ENCODE data around the gene DNAJC13.
A peak's percentile ranks its signal among the peaks of the same experiment; 100 is the strongest.
"Not testable (repeated sequence)": the region's sequence is repeated elsewhere in the genome, so short reads cannot be mapped to it uniquely, and the experiment has no call there.

The DNAJC13 gene

DNA sequence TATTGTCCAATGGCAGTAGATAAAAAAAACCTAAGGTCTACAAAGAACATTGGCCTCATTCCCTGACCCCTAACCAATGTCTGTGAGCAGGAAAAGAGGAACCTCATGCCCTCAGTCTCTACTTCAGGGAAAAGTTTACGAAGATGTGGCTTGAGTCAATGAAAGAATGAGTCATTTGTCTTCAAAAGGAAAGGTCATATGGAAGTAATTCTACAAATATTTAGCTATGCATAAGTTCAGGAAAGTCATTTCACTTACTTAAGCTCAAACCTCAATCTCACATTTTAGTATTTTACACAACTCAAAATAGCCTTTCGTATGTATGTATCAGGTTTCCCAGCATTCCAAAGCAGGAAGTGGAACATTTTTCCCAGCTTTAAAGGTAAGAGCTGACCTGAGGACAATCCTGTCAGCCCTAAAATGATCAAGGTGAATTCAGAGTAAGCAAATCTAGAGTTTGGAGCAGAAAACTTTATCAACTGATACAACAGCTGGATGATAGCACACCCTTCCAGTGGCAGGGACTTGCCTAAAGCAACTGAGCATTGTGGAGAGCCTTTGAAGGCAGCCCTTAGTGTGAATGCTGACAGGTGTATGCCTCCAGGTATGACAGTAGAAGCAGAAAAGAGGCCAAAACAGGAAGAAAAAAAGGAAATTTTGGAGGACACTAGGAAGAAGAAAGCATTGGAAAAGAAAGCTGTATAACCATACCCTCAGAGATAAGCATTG, 125.9 kb downstream of the DNAJC13 start:
- peak; percentile 37 for DNase-seq (ENCODE audit: low spot score)

DNA sequence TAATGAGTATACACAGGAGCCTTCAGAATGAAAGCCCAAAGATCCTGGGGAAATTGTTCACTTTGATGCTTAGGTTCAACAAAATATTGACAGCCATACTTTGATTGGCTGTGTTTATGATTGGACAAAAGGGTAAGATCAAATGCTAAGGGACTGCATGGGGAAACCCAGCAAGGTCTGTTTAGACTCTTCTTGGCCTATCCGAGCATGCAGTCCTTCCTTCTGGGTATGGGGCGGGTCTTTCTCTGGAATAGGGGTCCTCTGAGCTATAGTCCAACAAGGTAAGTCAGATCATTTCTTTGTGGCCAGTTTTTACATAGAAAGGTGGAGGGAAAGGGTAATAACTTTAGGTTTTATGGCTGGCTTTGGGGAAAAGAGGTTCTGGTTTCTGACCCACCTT, 126.8 kb downstream of the DNAJC13 start:
- DNase-seq (ENCODE audit: low spot score): no peak

DNA sequence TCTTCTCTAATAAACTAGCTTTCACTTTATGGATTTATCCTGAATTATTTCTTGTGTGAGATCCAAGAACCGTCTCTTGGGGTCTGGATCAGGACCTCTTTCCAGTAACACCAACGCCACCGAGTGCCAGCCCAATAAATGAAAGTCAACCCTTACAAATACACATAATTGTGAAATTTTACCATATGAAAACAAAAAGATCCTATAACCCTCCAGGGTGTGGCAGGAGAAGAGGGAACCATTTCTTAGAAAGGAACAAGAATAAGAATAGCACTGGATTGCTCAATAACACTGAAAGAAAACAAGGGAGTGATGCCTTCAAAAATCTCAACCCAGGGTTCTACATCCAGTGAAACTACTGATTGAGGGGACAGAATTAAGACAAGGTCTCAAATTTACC, 128.2 kb downstream of the DNAJC13 start:
- no peak for DNase-seq (ENCODE audit: low spot score)

DNA sequence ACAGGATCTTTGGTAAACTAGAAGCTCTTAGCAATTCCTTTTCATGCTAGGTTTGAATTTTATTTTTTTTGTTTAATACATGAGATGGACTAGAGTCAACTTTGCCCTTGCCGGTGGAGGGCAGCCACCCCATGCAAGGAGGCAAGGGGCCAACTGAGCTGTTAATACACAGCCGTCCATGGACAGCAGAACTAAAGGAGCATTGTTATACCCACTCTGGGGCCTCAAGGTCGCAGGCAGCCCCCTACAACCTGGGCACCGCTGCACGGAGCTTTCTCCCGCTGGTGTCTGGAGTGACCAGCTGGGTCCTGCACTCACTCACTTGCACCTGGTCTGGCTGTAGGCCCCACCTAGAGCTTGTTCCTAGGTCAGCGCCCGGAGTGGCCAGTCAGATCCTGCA, 131.9 kb downstream of the DNAJC13 start:
- DNase-seq (ENCODE audit: low spot score): no peak

DNA sequence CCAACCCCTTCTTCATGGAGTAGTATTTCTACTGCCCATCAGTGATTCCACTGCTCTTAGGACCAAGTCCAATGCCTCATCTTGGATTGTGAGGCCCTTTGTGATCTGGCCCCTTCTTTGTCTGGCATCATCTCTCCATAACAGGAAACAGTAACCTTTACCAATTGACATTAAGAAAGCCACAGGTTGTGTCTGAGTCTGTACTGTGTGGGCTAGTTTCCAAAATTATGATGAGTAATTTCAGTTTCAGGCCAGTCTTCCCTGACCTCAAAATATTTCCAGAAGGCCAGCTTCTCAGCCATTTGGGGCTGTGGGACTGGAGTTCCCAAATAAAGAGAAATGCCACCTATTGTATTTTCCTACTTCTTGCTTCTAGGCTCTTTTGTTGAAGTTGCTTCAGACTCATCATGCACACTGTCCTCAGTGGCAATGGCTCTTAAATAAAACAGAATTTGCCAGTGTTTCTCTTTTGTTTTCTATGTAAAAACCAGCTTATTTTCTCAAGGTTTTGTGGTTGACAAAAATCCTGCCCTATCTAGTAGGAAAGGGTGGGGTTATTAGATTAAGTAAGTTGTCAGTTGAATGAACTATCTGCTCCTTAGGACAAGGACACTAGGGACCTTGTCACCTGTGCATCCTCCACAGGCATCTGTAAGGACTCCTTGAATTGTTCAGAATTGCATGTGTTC, 132.7 kb downstream of the DNAJC13 start:
- no peak for DNase-seq (ENCODE audit: low spot score)

DNA sequence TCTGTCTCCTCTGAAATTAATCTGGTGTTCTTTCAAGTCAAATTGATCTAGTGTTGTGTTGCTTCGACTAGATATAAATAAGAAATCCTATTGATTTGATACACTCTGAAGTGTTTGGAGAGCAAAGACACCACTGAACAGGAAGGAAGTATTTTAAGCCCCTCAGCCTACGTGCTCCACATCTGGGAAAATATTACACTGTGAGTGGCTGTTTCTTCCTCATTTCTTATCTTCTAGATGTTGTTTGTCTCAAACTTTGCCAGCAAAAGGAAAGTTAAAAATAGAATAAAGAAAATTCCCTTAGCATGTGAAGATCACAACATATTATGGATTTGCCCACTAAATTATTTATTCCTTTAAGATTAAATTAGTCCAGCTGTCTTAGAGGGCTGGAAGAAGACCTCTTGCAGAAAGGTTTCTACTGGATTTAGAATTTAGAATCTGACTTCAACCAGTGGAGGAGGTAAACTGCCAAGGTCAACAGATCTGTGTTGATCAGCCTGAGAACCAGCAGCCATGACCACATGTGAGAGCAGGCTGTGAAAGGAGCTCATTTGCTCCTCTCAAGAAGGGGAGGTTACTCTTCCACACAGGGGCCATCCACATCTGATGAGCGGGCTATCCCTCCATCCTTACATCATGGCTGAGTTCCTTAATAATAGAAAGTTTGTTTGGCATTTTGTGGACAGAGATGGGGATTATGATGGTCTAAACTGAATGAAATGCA, 133.4 kb downstream of the DNAJC13 start:
- no peak for DNase-seq (ENCODE audit: low spot score)

DNA sequence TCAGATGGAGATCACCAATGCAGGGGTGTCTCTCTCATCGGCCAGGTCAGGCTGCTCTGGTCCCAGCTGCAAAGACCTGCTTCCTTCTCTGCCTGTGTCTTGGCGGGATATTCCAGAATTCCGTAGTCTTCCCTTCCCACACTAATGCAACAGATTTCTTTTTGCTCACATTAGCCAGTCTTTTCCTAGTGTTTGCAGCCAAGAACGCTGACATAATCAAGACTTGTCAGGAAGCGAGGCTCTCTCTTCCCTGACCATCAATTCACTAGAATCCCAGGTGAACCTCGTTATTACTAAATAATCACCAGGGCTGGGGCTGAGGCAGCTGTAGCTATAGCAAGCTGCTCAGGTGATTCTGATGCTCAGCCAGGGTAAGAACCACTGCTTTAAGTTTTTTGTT, 136.5 kb downstream of the DNAJC13 start:
- no peak for DNase-seq (ENCODE audit: low spot score)

DNA sequence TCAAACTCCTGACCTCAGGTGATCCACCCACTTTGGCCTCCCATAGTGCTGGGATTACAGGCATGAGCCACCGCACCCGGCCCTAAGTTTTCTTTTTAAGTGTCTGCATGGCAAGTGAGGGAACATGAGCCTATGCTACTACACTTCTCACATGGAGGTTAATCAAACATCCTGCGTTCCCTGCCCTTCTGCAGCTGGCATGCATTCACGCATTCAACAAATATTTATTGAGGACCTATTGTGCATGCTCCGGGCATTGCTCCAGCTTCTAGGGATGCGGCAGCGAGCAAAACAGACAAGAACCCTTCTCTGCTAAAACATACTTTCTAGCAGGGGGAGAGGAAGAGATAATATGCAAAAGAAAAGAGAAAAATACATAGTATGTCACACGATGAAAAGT, 137.1 kb downstream of the DNAJC13 start:
- DNase-seq (ENCODE audit: low spot score): no peak

DNA sequence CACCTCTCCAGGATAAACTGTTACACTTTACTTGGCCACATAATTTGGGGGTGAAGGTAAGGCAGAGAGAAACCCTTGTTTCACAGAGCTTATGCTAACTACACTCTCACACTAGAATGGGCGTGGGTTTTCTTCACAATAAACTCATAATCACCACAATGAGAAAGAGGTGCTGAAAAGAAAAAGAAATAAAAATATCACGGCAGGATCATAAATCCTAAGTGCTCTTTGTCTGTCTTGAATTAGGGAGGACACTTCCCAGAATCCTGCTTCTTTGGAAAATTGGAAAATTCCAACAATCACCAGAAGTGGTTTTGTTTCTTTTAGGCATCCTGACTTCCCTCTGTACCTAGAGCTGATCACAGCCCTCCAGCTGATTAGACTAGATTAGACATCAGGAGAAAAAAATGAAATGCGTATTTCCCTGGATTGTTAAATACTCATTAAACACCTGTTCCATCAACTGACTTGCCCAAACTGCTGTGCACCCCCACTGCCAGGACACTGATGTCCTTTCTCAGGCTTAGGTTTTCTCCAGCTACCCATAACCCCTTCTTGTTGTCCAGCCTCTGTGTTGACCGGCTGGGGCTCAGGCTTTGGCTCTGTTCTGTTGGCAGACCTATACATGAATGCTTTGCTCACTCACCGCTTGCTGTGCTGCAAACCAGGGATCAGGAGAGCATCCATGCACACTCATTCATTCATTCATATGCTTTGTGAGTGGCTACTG, 138.2 kb downstream of the DNAJC13 start:
- no peak for DNase-seq (ENCODE audit: low spot score)

DNA sequence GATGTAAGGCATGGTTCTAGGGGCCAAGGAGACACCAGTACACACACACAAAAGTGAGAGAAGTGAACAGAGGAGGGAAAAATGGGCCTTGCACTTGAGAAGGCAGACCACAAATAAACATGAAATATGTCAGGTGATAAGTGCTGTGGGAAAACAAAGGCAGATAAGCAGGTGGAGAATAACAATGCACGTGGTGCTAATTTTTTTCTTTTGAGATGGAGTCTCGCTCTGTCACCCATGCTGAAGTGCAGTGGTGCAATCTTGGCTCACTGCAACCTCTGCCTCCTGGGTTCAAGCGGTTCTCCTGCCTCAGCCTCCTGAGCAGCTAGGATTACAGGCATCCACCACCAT, 138.7 kb downstream of the DNAJC13 start:
- not testable (repeated sequence) for DNase-seq (ENCODE audit: low spot score)

DNA sequence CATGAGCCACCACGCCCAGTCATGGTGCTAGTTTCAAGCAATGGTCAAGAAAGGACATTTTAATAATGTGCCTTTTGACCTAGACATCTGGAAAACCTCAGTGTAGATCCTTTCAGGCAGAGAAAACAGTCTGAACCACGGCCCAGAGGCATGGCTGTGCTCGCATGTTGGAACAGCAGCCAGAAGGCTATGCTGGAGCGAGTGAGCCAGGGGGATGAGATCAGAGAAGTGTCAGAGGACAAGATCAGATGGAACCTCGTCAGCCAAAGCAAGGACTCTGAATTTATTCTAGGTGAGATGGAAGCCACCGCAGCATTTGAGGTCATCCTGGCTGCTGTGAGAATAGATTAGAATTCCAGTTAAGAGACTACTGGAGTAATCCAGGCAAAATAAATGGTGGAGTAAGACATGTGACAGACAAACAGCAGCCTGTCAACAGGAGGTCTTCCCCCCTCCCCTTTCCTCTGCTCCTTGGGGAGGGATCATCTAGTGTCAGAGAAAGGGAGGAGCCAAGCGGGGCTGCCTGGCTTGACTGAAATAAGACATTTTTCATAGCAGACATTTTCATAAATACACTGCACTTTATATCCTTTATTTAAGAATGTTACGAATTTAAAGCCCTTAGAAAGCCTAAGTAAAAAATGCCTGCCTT, 139.3 kb downstream of the DNAJC13 start:
- no peak for DNase-seq (ENCODE audit: low spot score)

DNA sequence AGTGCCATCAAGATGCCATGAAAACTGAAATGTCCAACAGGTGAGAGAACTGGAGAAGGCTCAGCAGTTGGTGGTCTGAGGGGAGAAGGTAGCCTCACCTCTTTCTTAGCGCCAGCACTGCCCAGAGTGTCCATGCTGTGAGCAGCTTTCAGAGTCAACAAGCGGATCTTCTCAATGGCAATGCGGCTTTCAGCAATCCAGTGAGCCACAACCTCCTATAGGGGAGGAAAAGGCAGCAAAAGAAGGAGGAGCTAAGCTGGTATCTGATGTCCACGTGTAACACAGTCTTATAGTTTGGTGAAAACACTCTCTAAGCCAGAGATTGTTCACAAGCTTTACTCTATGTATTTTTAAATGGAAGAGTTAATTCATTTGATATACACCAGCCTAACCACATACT, 143.7 kb downstream of the DNAJC13 start:
- DNase-seq (ENCODE audit: low spot score): no peak

DNA sequence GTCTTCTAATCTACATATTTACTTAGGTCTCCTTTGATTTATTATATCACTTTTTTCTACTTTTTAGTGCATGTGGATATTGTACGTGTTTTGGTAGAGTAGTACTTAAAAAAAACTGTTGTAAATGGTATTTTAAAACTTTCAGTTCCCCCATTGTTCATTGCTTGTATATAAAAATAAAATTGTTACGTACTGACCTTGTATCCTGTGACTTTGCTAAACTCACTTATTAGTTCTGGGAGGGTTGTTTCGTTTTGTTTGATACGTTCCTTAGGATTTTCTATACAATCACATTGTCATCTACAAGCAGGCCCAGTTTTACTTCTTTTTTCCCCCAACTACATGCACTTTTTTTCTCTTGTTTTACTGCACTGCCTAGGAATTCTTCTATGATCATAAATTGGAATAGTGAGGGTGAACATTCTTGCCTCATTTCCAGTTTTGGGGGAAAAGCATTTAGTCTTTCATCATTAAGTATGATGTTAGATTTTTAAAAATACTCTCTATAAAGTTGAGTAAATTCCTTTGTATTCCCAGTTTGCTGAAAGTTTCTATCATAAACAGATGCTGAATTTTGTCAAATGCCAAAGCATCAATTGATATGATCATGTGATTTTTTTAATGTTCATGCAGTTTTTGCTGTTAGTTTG, 146.2 kb downstream of the DNAJC13 start:
- DNase-seq (ENCODE audit: low spot score): no peak

DNA sequence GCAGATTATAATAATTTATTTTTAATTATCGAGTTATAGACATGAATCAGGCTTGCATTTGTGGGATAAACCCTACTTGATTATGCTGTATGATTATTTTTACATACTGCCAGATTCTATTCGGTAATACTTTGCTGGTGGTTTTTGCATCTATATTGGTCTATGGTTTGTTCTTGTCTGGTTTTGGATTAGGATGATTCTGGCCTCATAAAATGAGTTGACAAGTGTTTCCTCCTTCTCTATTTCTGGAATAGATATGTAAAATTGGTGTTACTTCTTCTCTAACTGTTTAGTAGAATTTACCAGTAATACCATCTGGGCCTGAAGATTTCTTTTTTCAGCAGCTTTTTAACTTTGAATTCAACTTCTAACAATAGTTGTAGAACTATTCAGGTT, 146.8 kb downstream of the DNAJC13 start:
- no peak for DNase-seq (ENCODE audit: low spot score)

DNA sequence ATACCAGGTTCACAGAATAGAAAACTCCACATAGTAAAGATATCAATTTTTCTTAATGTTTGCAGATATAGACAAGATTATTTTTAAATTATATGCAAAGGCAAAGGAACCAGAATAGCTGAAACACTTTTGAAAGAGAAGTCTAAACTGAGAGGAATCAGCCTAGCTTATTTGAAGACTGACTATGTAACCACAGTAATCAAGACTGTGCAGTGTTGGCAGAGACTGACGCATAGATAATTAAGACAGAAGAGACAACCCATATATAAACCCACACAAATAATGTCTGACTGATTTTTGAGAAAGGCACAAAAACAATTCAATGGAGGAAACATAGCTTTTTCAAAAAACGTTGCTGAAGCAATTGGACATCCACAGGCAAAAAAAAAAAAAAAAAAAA, 151.1 kb downstream of the DNAJC13 start:
- DNase-seq (ENCODE audit: low spot score): no peak

DNA sequence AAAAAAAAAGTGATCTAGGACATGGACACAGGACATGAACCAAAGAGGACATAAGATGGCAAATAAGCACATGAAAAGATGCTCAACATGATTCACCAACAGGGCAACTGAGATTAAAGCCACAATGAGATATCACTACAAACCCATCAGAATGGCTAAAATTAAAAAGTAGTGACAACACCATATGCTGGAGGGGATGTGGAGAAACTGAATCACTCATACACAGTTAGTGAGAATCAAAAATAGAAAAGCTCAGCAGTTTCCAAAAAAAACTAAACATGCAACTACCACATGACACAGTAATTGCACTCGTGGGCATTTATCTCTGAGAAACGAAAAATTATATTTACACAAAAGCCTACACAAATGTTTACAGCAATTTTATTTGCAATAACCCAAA, 151.9 kb downstream of the DNAJC13 start:
- no peak for DNase-seq (ENCODE audit: low spot score)

DNA sequence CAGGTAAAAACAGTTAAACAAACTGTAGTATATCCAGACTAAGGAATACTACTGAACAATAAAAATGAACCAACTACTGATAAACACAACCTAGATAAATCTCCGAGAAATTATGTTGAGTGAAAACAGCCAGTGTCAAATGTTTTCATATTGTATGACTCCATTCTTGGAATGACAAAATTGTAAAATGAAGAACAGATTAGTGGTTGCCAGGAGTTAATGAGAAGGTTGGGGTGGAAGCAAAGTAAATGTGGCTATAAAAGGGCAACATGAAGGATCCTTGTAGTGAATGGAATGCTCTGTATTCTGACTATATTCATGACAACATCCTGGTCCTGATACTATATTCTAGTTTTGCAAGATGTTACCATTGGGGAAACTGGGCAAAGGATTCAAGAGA, 152.3 kb downstream of the DNAJC13 start:
- DNase-seq (ENCODE audit: low spot score): no peak

DNA sequence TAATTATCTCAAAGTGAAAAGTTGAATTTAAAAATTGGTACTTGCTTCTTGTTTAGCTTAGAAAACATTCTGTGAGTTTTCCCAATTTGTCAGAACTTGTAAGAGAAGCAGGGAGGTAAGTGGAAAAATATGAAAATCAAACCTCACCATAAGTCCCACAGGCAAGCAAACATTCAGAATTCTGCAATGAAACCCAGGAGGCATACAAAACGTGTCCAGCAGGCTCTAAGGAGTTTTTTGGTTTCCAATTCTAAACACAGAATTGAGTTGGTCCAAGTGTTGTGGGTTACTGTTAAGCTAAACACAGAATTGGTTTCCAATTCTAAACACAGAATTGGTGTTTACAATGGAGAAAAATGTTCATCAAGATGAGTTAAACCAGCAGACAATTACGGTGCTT, 152.7 kb downstream of the DNAJC13 start:
- DNase-seq (ENCODE audit: low spot score): no peak

DNA sequence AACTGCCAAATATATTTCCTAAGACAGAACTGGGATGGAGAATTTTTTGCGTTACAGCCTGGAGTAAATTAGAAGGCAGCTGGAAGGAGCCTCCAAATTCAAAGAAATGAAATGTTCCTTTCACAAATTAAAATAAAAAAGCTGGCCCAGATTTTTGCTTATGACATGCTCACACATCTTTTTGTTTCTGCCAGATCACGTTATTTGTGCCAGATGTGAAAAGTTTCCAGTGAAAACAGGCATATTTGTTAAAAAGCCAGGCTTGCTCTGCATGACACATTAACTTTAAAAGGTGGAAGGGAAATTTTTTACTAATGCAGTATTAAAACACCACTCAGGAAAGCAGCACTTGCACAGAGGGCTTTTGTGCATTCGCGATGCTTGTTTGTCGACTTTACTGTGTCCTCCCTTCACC, 156.5 kb downstream of the DNAJC13 start:
- no peak for DNase-seq (ENCODE audit: low spot score)

DNA sequence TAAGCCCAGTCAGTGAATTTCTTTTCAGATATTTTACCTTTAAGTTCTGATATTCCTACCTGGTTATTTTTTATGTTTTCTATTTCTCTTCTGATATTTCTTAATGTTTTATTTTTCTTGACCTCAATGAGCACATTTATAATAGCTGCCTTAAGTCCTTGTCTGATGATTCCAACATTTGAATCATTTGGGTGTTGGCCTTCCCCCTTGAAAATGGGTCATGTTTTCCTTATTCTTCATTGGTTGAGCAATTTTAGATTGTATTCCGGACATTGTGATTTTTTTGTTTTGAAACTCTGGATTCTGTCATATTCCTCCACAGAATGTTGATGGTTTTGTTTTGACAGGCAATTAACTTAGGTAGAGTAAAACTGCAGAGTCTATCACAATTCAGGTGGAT, 170.1 kb downstream of the DNAJC13 start:
- DNase-seq (ENCODE audit: low spot score): no peak

Data from LoVo (cell line).